Measurements from ENCODE around the gene NR2F2. TPM values are rescaled to one million over a fixed set of nuclear protein-coding genes. Genes with fewer than 3 reads are reported as not detected.

NR2F2 gene
- total RNA-seq, 4 donors from 2014 or later, result 42.7 to 131 (median 83.6) TPM

DNA sequence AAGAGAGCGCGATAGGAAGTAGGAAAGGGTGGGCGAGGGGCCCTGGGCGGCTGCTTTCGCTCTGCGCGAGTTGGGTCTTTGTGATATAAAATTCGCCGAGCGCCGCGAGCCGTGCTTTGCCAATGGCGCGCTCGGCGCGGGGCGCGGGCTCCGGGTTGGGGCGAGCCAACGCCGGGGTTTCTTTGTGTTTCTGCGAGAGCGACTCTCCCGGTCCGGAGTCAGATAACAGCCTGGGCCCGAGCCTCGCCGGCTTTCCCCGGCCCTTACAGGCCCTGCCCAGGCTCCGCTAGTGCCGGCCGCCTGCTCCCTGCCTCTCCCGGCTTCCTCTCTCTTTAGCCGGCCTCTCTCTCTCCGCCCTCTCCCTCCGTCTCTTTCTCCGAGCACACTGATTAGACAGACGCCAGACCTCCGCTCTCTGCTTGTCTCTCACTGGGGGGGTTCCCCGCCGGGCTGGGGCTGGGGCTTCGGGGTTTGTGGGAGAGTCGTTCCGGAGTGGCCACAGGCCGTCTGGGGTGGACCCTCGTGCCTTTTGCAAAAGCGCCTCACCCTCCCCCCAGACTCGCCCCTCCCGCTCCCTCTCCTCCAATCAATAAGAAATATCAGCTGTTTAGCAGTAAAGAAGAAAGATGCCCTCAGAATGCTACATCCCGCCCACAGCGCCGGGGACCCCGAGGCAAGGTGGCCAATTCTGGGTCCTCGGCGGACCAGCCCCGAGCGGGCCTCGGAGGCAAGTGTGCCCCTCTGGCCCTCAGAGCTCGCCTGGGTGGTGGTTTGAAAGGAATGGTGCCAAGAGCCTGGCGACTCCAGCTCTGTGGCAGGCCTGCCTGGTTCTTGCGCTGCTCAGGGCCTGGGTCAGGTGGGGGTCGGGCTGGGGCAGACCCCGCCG lies 2.9 kb downstream of the NR2F2 start:
- peaks cover 13 to 28% (median 22%) of the 10 kb centered on the region in 4 donors for H3K36me3 ChIP-seq
- H3K4me3 ChIP-seq, result peak overlapping the region; percentile 77 to 84 (median 80)
- peaks cover 0 to 22% (median 15%) of the 10 kb centered on the region in 4 donors for H3K4me1 ChIP-seq
- peak overlapping the region; percentile 94 to 97 (median 94) for H3K27ac ChIP-seq (replicated peaks in 1 of 4)
- peak; percentile 91 for DNase-seq (ENCODE audit: extremely low spot score)
- TF ChIP-seq EP300 (IDR thresholded peaks at IDR 0.05), result no peak
- TF ChIP-seq, protein P1, sequence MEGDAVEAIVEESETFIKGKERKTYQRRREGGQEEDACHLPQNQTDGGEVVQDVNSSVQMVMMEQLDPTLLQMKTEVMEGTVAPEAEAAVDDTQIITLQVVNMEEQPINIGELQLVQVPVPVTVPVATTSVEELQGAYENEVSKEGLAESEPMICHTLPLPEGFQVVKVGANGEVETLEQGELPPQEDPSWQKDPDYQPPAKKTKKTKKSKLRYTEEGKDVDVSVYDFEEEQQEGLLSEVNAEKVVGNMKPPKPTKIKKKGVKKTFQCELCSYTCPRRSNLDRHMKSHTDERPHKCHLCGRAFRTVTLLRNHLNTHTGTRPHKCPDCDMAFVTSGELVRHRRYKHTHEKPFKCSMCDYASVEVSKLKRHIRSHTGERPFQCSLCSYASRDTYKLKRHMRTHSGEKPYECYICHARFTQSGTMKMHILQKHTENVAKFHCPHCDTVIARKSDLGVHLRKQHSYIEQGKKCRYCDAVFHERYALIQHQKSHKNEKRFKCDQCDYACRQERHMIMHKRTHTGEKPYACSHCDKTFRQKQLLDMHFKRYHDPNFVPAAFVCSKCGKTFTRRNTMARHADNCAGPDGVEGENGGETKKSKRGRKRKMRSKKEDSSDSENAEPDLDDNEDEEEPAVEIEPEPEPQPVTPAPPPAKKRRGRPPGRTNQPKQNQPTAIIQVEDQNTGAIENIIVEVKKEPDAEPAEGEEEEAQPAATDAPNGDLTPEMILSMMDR (IDR thresholded peaks at IDR 0.05), result no peak
- TF ChIP-seq POLR2AphosphoS5 (IDR thresholded peaks at IDR 0.05), result no peak
- TF ChIP-seq POLR2A (IDR thresholded peaks at IDR 0.05; ENCODE audit: low read depth), result no peak
- under 1% methylated on average over 44 of the region's 67 CpGs for WGBS
- intact Hi-C loops (cut with DNase I), result no loop called here
- H3K9me3 ChIP-seq, result no peaks in the 10 kb centered on the region
- H3K27me3 ChIP-seq, result no peaks in the 10 kb centered on the region

DNA sequence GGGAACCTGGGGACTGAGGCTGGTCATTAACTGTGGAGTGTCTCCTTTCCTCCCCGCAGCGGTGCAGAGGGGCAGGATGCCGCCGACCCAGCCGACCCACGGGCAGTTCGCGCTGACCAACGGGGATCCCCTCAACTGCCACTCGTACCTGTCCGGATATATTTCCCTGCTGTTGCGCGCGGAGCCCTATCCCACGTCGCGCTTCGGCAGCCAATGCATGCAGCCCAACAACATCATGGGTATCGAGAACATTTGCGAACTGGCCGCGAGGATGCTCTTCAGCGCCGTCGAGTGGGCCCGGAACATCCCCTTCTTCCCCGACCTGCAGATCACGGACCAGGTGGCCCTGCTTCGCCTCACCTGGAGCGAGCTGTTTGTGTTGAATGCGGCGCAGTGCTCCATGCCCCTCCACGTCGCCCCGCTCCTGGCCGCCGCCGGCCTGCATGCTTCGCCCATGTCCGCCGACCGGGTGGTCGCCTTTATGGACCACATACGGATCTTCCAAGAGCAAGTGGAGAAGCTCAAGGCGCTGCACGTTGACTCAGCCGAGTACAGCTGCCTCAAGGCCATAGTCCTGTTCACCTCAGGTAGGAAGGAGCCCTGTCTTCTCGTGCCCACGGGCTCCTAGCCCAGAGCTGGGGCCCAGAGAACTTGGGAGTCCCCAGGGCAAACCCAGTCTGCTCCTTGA lies 3.7 kb downstream of the NR2F2 start:
- H3K9me3 ChIP-seq, result no peaks in the 10 kb centered on the region
- intact Hi-C loops (cut with DNase I), result no loop called here
- peak overlapping the region; percentile 94 to 97 (median 94) for H3K27ac ChIP-seq (replicated peaks in 1 of 4)
- DNase-seq (ENCODE audit: extremely low spot score), result peak; percentile 90
- H3K27me3 ChIP-seq, result no peaks in the 10 kb centered on the region
- peak overlapping the region; percentile 77 to 84 (median 80) for H3K4me3 ChIP-seq
- H3K36me3 ChIP-seq, result peaks cover 13 to 28% (median 22%) of the 10 kb centered on the region in 4 donors
- WGBS, result 7% methylated on average over 17 of the region's 49 CpGs
- peaks cover 0 to 14% (median 10%) of the 10 kb centered on the region in 4 donors for H3K4me1 ChIP-seq
- TF ChIP-seq POLR2AphosphoS5 (IDR thresholded peaks at IDR 0.05) (peak in 1 of 2 donors; percentile 17), POLR2A (IDR thresholded peaks at IDR 0.05; ENCODE audit: low read depth) (no peak), EP300 (IDR thresholded peaks at IDR 0.05) (no peak)

DNA sequence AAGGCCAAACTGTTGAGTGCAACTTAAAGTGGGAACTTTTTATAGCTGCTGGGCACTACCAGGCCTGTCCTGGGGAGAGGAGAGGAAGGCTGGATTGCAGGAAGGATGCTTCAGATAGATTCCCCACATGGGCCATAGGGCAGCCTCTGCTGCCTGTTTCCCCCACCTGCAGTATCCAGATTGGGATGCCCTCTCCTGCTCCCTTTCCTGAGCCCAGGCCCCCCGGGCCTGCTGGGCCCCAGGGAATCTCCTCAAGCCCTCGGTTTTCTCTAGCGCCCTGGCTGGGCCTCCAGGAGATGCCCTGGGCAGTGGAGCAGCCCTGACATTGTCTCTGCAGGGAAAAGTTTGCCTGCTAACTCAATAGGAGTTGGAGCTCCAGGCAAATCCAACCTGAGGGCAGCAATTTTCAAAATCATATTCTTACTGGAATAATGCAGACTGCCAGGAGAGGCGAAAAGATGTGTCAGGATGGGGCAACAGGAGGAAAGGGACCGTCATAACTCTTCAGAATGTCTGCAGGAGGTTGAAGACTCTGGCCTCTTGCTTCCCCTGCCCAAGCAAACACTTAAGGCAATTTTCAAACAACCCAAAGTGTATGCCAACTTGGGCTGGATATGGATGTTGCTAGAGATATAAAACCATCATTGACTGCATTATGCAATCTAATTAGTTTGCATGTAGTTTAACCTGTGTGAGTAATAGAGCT lies 4.4 kb downstream of the NR2F2 start:
- no peaks in the 10 kb centered on the region for H3K27me3 ChIP-seq
- H3K9me3 ChIP-seq, result no peaks in the 10 kb centered on the region
- intact Hi-C loops (cut with DNase I), result no loop called here
- H3K4me3 ChIP-seq, result peak overlapping the region; percentile 77 to 84 (median 80)
- 25% methylated on average over 4 of the region's 5 CpGs for WGBS
- peaks cover 13 to 28% (median 22%) of the 10 kb centered on the region in 4 donors for H3K36me3 ChIP-seq
- TF ChIP-seq POLR2AphosphoS5 (IDR thresholded peaks at IDR 0.05) (no peak), POLR2A (IDR thresholded peaks at IDR 0.05; ENCODE audit: low read depth) (no peak), EP300 (IDR thresholded peaks at IDR 0.05) (no peak)
- TF ChIP-seq, protein P1 (IDR thresholded peaks at IDR 0.05), result no peak
- peak overlapping the region; percentile 94 to 97 (median 94) for H3K27ac ChIP-seq (replicated peaks in 1 of 4)
- peaks cover 0 to 10% (median 4%) of the 10 kb centered on the region in 4 donors for H3K4me1 ChIP-seq
- DNase-seq (ENCODE audit: extremely low spot score), result no peak

DNA sequence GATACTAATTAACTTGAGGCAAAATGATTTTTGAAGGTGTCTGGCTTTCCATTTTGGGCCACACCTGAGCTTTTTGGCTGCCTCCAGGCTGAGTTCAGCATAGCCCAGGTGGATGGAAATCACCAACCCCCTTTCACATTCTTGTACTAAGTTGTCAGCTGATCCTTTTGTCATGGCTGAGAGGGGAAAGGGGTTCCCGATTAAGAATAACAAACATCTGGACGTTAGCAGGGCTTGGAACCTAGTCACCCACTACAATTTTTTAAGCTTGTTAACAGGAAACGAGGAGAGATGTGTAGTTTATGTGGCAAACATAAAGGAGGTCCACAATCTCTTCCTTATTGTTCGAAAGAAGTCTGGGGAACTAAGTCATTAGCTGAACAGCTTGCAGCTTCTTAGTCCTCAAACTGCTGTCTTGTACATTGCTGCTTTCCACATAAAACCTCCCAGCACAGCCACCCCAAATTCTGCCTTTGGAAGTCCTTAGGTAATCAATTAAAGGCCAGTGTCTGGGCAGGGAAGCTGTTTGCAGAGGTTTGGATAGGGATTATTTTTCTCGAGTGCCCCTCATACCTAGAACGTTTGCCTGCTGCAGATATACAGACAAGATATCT lies 5.0 kb downstream of the NR2F2 start:
- intact Hi-C loops (cut with DNase I), result no loop called here
- DNase-seq (ENCODE audit: extremely low spot score), result no peak

More for the DNA sequence above, 5.0 kb downstream of the NR2F2 start:
- Histone ChIP-seq H3K27ac (replicated peaks in 1 of 4) (peak overlapping the region; percentile 94 to 97 (median 94)), H3K36me3 (peaks cover 13 to 28% (median 22%) of the 10 kb centered on the region in 4 donors), H3K9me3 (no peaks in the 10 kb centered on the region), H3K27me3 (no peaks in the 10 kb centered on the region), H3K4me3 (peak overlapping the region; percentile 77 to 84 (median 80)), H3K4me1 (peaks cover 0 to 10% (median 4%) of the 10 kb centered on the region in 4 donors)
- 2% methylated on average over 6 of the region's 6 CpGs for WGBS
- TF ChIP-seq, protein P1 (IDR thresholded peaks at IDR 0.05), result no peak
- TF ChIP-seq POLR2A (IDR thresholded peaks at IDR 0.05; ENCODE audit: low read depth), result no peak
- no peak for TF ChIP-seq EP300 (IDR thresholded peaks at IDR 0.05)
- TF ChIP-seq POLR2AphosphoS5 (IDR thresholded peaks at IDR 0.05), result no peak

All from esophagus muscularis mucosa (tissue), 4 donors.